Mesothelial cell of epicardium (in vitro differentiated cells): Measurements from ENCODE around the gene MAP2K1. TPM values are rescaled to one million over a fixed set of nuclear protein-coding genes. Genes with fewer than 3 reads are reported as not detected.

ENCODE experiments used
- DNase-seq, 2 experiments: peaks; one replicate each; pipeline ENCODE4 v3.0.0; 2021; ENCODE audit warnings: low spot score in 2 of 2; ENCODE audit not compliant: unreplicated experiment in 2 of 2
- H3K27ac Mint-ChIP-seq: 2 replicates; pipeline ENCODE4 v1.8.0; 2021; ENCODE audit warnings: mixed read lengths
- H3K27me3 Mint-ChIP-seq: 2 replicates; pipeline ENCODE4 v1.8.0; 2021; ENCODE audit warnings: low read depth, mixed read lengths
- H3K36me3 Mint-ChIP-seq: 2 replicates; pipeline ENCODE4 v1.8.0; 2021; ENCODE audit warnings: mixed read lengths
- H3K4me1 Mint-ChIP-seq: 2 replicates; pipeline ENCODE4 v1.8.0; 2021; ENCODE audit warnings: mixed read lengths
- H3K4me3 Mint-ChIP-seq: 2 replicates; pipeline ENCODE4 v1.8.0; 2021; ENCODE audit warnings: mild to moderate bottlenecking, moderate library complexity, mixed read lengths
- H3K9me3 Mint-ChIP-seq: 2 replicates; pipeline ENCODE4 v1.8.0; 2021; ENCODE audit warnings: mixed read lengths
- total RNA-seq: library from RNA; stranded (reverse); gene quantifications from 3 replicates; pipeline ENCODE4 v1.2.1, GENCODE V29; 2021
- TF ChIP-seq, protein P1 (sequence below): fragments of 200-600 bp; sonication (generic); IDR thresholded peaks from one replicate; pipeline ENCODE4 v1.5.0; 2021; ENCODE audit warnings: antibody characterized with exemption; ENCODE audit not compliant: unreplicated experiment

Gene MAP2K1
- total RNA-seq, 1 donor from 2014 or later = 27.6 TPM

- TF ChIP-seq, protein P1, sequence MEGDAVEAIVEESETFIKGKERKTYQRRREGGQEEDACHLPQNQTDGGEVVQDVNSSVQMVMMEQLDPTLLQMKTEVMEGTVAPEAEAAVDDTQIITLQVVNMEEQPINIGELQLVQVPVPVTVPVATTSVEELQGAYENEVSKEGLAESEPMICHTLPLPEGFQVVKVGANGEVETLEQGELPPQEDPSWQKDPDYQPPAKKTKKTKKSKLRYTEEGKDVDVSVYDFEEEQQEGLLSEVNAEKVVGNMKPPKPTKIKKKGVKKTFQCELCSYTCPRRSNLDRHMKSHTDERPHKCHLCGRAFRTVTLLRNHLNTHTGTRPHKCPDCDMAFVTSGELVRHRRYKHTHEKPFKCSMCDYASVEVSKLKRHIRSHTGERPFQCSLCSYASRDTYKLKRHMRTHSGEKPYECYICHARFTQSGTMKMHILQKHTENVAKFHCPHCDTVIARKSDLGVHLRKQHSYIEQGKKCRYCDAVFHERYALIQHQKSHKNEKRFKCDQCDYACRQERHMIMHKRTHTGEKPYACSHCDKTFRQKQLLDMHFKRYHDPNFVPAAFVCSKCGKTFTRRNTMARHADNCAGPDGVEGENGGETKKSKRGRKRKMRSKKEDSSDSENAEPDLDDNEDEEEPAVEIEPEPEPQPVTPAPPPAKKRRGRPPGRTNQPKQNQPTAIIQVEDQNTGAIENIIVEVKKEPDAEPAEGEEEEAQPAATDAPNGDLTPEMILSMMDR = no peak
- Mint-ChIP-seq H3K27me3 (no peaks in the 10 kb centered on the region), H3K27ac (no peak overlapping the region), H3K36me3 (peaks cover 15% of the 10 kb centered on the region), H3K4me3 (no peak overlapping the region), H3K9me3 (no peaks in the 10 kb centered on the region), H3K4me1 (no peaks in the 10 kb centered on the region)
- no peak for DNase-seq
Measured at GRCh38 chr15:66483131-66483566, 96.4 kb downstream of the MAP2K1 start.

GRCh38 chr15:66484539-66485112 is 97.9 kb downstream of the MAP2K1 start:
- TF ChIP-seq, protein P1 = no peak
- H3K4me1 Mint-ChIP-seq = no peaks in the 10 kb centered on the region
- no peaks in the 10 kb centered on the region for H3K27me3 Mint-ChIP-seq
- no peak overlapping the region for H3K4me3 Mint-ChIP-seq
- peaks cover 15% of the 10 kb centered on the region for H3K36me3 Mint-ChIP-seq
- H3K27ac Mint-ChIP-seq = no peak overlapping the region
- H3K9me3 Mint-ChIP-seq = no peaks in the 10 kb centered on the region
- DNase-seq = no peak

- Mint-ChIP-seq H3K4me1 (no peaks in the 10 kb centered on the region), H3K36me3 (peaks cover 15% of the 10 kb centered on the region), H3K9me3 (no peaks in the 10 kb centered on the region), H3K4me3 (no peak overlapping the region), H3K27ac (no peak overlapping the region), H3K27me3 (no peaks in the 10 kb centered on the region)
- DNase-seq = no peak
- TF ChIP-seq, protein P1 = no peak
Measured at GRCh38 chr15:66486887-66487286, 100.2 kb downstream of the MAP2K1 start.

DNA sequence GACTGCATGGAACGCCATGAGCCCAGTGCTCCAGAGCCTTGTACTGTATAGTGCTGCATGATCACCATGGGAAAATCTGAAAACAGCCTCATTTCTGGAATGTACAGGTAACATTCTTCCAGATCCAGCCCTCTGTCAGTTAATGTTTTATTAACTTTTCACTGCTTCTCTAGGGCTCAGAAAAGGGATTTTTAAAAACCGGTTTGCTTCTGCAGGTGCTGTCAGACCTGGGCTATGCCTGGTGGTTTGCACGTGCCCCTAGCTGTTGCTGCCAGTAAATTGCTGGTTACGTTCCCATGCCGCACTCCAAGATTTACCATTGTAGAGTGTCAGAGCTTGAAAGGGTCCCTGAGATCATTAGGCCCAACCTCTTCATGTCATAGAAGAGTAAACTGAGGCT is 101.8 kb downstream of the MAP2K1 start:
- Mint-ChIP-seq H3K36me3 (peaks cover 6% of the 10 kb centered on the region), H3K4me1 (no peaks in the 10 kb centered on the region), H3K27me3 (no peaks in the 10 kb centered on the region), H3K9me3 (no peaks in the 10 kb centered on the region), H3K27ac (no peak overlapping the region), H3K4me3 (no peak overlapping the region)
- no peak for DNase-seq
- TF ChIP-seq, protein P1 = no peak

GRCh38 chr15:66489179-66489791 is 102.6 kb downstream of the MAP2K1 start:
- no peak for DNase-seq
- no peak overlapping the region for H3K27ac Mint-ChIP-seq
- H3K36me3 Mint-ChIP-seq = peaks cover 6% of the 10 kb centered on the region
- H3K4me3 Mint-ChIP-seq = no peak overlapping the region
- no peaks in the 10 kb centered on the region for H3K9me3 Mint-ChIP-seq
- no peaks in the 10 kb centered on the region for H3K4me1 Mint-ChIP-seq
- TF ChIP-seq, protein P1 = no peak
- no peaks in the 10 kb centered on the region for H3K27me3 Mint-ChIP-seq
